Upper lobe of left lung (tissue), 4 donors: Measurements from ENCODE around the gene BCAS2.

Source experiments
- CTCF ChIP-seq, 6 experiments: fragments of 450-650 bp in 4 of 6; fragments of 200-600 bp in 2 of 6; sonication (generic) in 2 of 6; IDR thresholded peaks; one replicate each; pipeline ENCODE4 v1.5.1; 2016 to 2019; ENCODE audit warnings: antibody characterized with exemption in 6 of 6
- POLR2A ChIP-seq, 4 donors: fragments of 450-650 bp; IDR thresholded peaks; one replicate each; pipeline ENCODE4 v1.5.1; 2016 to 2017; ENCODE audit warnings: antibody characterized with exemption in 4 of 4, mild to moderate bottlenecking in 2 of 4
- POLR2AphosphoS5 ChIP-seq, 2 donors: sonication (generic); formaldehyde crosslinking; IDR thresholded peaks; one replicate each; pipeline ENCODE4 v1.5.1; 2017; ENCODE audit warnings: antibody characterized with exemption in 2 of 2

DNA sequence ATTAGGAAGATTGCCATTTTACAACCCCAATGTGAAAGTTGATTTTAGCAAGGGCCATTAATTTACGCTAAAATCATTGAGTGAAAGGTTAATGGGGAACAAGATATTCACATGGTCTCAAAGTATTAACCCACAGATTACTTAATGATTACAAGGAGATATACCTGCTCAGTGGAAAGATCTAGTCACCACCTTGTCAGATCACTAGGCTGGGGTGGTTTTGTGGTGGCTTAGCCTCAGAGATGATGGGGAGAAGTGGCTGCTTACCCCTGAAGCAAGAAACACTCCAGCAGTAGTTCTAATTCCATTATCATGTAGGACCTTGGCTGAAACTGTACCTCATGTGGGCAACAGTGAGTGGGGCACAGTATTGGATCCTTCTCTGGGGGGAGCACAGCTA is 50.3 kb downstream of the BCAS2 start:
- no peak for TF ChIP-seq CTCF (IDR thresholded peaks at IDR 0.05)
- no peak for TF ChIP-seq POLR2A (IDR thresholded peaks at IDR 0.05)
- no peak for TF ChIP-seq POLR2AphosphoS5 (IDR thresholded peaks at IDR 0.05)
